SK-N-SH (cell line): ENCODE results near the gene F7. TPM values are rescaled to one million over a fixed set of nuclear protein-coding genes. Genes with fewer than 3 reads are reported as not detected.

ENCODE experiments used
- CTCF ChIA-PET: fragments of 300-600, 350-600 bp; formaldehyde crosslinking; extraction: SDS; loops from one replicate; lab custom pipeline; 2021; lab: Yijun Ruan, JAX
- POLR2A ChIA-PET: fragments of 350-600 bp; sonication (Branson Sonifier 250); formaldehyde crosslinking; extraction: SDS; loops from one replicate; lab custom pipeline; 2020; ENCODE audit warnings: antibody characterized with exemption, inconsistent platforms; lab: Yijun Ruan, JAX
- DNase-seq: peaks from one replicate; pipeline ENCODE4 v3.0.0; 2012
- H2AFZ ChIP-seq: fragments of 200-600 bp; sonication (generic); 2 replicates; pipeline ENCODE4 v1.8.1; 2016; ENCODE audit warnings: antibody characterized with exemption, mild to moderate bottlenecking, low read depth
- H3F3A ChIP-seq: fragments of 200-600 bp; sonication (generic); replicated peaks from 2 replicates; pipeline ENCODE3; 2016; ENCODE audit warnings: antibody characterized with exemption, mild to moderate bottlenecking; ENCODE audit not compliant: insufficient read depth
- H3K27ac ChIP-seq, 2 experiments: fragments of 200-500 bp in 1 of 2; fragments of 200-600 bp in 1 of 2; sonication (Bioruptor generic) in 1 of 2; sonication (generic), shearing (Covaris generic) in 1 of 2; 2 replicates each; pipeline versions ENCODE4 v1.5.1 to v1.6.1; 2014 to 2016; ENCODE audit warnings: low read depth in 2 of 2, inconsistent platforms in 1 of 2, low read length in 1 of 2, mild to moderate bottlenecking in 1 of 2, mixed read lengths in 1 of 2
- H3K27me3 ChIP-seq: fragments of 200-600 bp; sonication (generic), shearing (Covaris generic); 2 replicates; pipeline ENCODE4 v1.6.1; 2016; ENCODE audit warnings: mixed run types; ENCODE audit not compliant: insufficient read depth
- H3K36me3 ChIP-seq, 2 experiments: fragments of 200-500 bp in 1 of 2; fragments of 200-600 bp in 1 of 2; sonication (Bioruptor generic) in 1 of 2; sonication (generic) in 1 of 2; replicated peaks in 1 of 2; 2 replicates each; pipeline versions ENCODE3 to v1.5.1; 2014 to 2016; ENCODE audit warnings: low read length in 1 of 2, mild to moderate bottlenecking in 1 of 2; ENCODE audit not compliant: insufficient read depth in 2 of 2, control insufficient read depth in 1 of 2
- H3K4me1 ChIP-seq, 2 experiments: fragments of 200-500 bp in 1 of 2; fragments of 200-600 bp in 1 of 2; sonication (Bioruptor generic) in 1 of 2; sonication (generic), shearing (Covaris generic) in 1 of 2; 2 replicates each; pipeline versions ENCODE4 v1.5.1 to v1.6.1; 2014 to 2016; ENCODE audit warnings: low read depth in 1 of 2, low read length in 1 of 2, mixed run types in 1 of 2; ENCODE audit not compliant: insufficient read depth in 2 of 2, control insufficient read depth in 1 of 2
- H3K4me2 ChIP-seq: fragments of 200-600 bp; sonication (generic), shearing (Covaris generic); 2 replicates; pipeline ENCODE4 v1.6.1; 2017; ENCODE audit warnings: mixed run types
- H3K4me3 ChIP-seq, 2 experiments: fragments of 200-500 bp in 1 of 2; fragments of 200-600 bp in 1 of 2; sonication (Bioruptor generic) in 1 of 2; sonication (generic), shearing (Covaris generic) in 1 of 2; 2 replicates each; pipeline versions ENCODE4 v1.5.1 to v1.8.1; 2014 to 2016; ENCODE audit warnings: low read depth in 2 of 2, inconsistent platforms in 1 of 2, low read length in 1 of 2, mild to moderate bottlenecking in 1 of 2, mixed read lengths in 1 of 2, moderate library complexity in 1 of 2
- H3K79me2 ChIP-seq: fragments of 200-600 bp; sonication (generic); 2 replicates; pipeline ENCODE4 v1.8.1; 2017; ENCODE audit warnings: mild to moderate bottlenecking; ENCODE audit not compliant: insufficient read depth
- H3K9ac ChIP-seq: fragments of 200-600 bp; sonication (generic); 2 replicates; pipeline ENCODE4 v1.6.1; 2017; ENCODE audit warnings: mixed run types
- H3K9me2 ChIP-seq: fragments of 200-600 bp; sonication (generic); 2 replicates; pipeline ENCODE4 v1.6.1; 2017; ENCODE audit warnings: mixed run types
- H3K9me3 ChIP-seq: fragments of 200-600 bp; sonication (generic); 2 replicates; pipeline ENCODE4 v1.6.1; 2017; ENCODE audit warnings: mixed run types, mild to moderate bottlenecking, moderate library complexity
- H4K20me1 ChIP-seq: fragments of 200-600 bp; sonication (generic); 2 replicates; pipeline ENCODE4 v1.6.1; 2017; ENCODE audit warnings: mild to moderate bottlenecking, mixed run types; ENCODE audit not compliant: insufficient read depth
- CHD2 ChIP-seq: fragments of 150-350 bp; IDR thresholded peaks from 2 replicates; pipeline ENCODE4 v1.6.1; 2018; ENCODE audit warnings: low read length; ENCODE audit not compliant: partially characterized antibody
- EP300 ChIP-seq, 2 experiments: IDR thresholded peaks; 2 replicates each; pipeline versions ENCODE4 v1.4.0 to v1.6.1; 2012; ENCODE audit warnings: borderline replicate concordance in 1 of 2, low read depth in 1 of 2, low read length in 1 of 2
- FOXM1 ChIP-seq: IDR thresholded peaks from 2 replicates; pipeline ENCODE4 v1.4.0; 2012; ENCODE audit warnings: low read depth, mild to moderate bottlenecking
- GABPA ChIP-seq: IDR thresholded peaks from 2 replicates; pipeline ENCODE4 v1.4.0; 2012; ENCODE audit warnings: low read depth, mild to moderate bottlenecking
- MAX ChIP-seq: IDR thresholded peaks from 2 replicates; pipeline ENCODE4 v1.4.0; 2012; ENCODE audit warnings: low read depth
- NFIC ChIP-seq: IDR thresholded peaks from 2 replicates; pipeline ENCODE4 v1.4.0; 2012; ENCODE audit warnings: borderline replicate concordance
- NRF1 ChIP-seq: IDR thresholded peaks from 2 replicates; pipeline ENCODE4 v1.6.1; 2012; ENCODE audit warnings: low read depth, mild to moderate bottlenecking, low read length
- PBX3 ChIP-seq: IDR thresholded peaks from 2 replicates; pipeline ENCODE4; 2012
- POLR2AphosphoS5 ChIP-seq: IDR thresholded peaks from 2 replicates; pipeline ENCODE4 v1.6.1; 2012; ENCODE audit warnings: low read depth, low read length
- RAD21 ChIP-seq: IDR thresholded peaks from 2 replicates; pipeline ENCODE4 v1.6.1; 2012; ENCODE audit warnings: mild to moderate bottlenecking, low read length
- RCOR1 ChIP-seq: fragments of 150-350 bp; IDR thresholded peaks from 2 replicates; pipeline ENCODE4 v1.6.1; 2017; ENCODE audit warnings: antibody characterized with exemption, low read length
- USF1 ChIP-seq: IDR thresholded peaks from 2 replicates; pipeline ENCODE4 v1.4.0; 2012; ENCODE audit warnings: low read depth, borderline replicate concordance
- USF2 ChIP-seq: fragments of 150-350 bp; IDR thresholded peaks from 2 replicates; pipeline ENCODE4 v1.6.1; 2017; ENCODE audit warnings: antibody characterized with exemption, low read length, low read depth, borderline replicate concordance
- YY1 ChIP-seq: IDR thresholded peaks from 2 replicates; pipeline ENCODE4 v1.4.0; 2012; ENCODE audit warnings: low read depth, mild to moderate bottlenecking
- ZBTB33 ChIP-seq: IDR thresholded peaks from 2 replicates; pipeline ENCODE4 v1.4.0; 2012; ENCODE audit warnings: low read depth, borderline replicate concordance
- WGBS: methylation state at CpG from one replicate; pipeline ENCODE4 v1.1.6; 2017; ENCODE audit warnings: low lambda C conversion rate; 5-methylcytosine and 5-hydroxymethylcytosine counted together
- polyA plus RNA-seq, 3 experiments: library from polyadenylated mRNA; depleted of rRNA; stranded (reverse); fragments of >200 nt; gene quantifications; 2 replicates each; pipeline ENCODE4 v1.2.3, GENCODE V29; 2012

The F7 gene
- polyA plus RNA-seq, 1 of the 3 experiments (the other 2 are of a cell fraction): not detected

GRCh38 chr13:113069861-113070805 lies 35.5 kb upstream of the F7 start (continued):
- TF ChIP-seq USF1: no peak

GRCh38 chr13:113070855-113071254 lies 34.7 kb upstream of the F7 start:
- no peaks in the 10 kb centered on the region for H3F3A ChIP-seq
- H3K36me3 ChIP-seq: no peaks in the 10 kb centered on the region
- CTCF ChIA-PET: interaction anchor here (0.6 kb wide), 1 partner anchor 52 kb away, joined by 3 read pairs; the partner anchor contains the start of gene F10
- no peaks in the 10 kb centered on the region for H3K9me3 ChIP-seq
- no peak overlapping the region for H3K4me3 ChIP-seq
- no peaks in the 10 kb centered on the region for H3K79me2 ChIP-seq
- no peaks in the 10 kb centered on the region for H3K27me3 ChIP-seq
- H2AFZ ChIP-seq: no peak overlapping the region
- no peak overlapping the region for H3K27ac ChIP-seq
- TF ChIP-seq ZBTB33 (no peak), RAD21 (no peak), EP300 (IDR thresholded peaks at IDR 0.05; ENCODE audit: borderline replicate concordance in 1 of 2, low read depth in 1 of 2, low read length in 1 of 2) (no peak), USF2 (no peak), RCOR1 (no peak), FOXM1 (no peak), MAX (no peak), NFIC (no peak), CHD2 (no peak), POLR2AphosphoS5 (no peak), NRF1 (no peak), YY1 (no peak), PBX3 (no peak), GABPA (no peak)
- TF ChIP-seq, all 33 proteins: peak for 0
- POLR2A ChIA-PET: no interaction called here
- WGBS: 64% methylated on average over 8 of the region's 8 CpGs
- Histone ChIP-seq H3K4me1 (no peaks in the 10 kb centered on the region), H4K20me1 (no peaks in the 10 kb centered on the region), H3K4me2 (no peak overlapping the region), H3K9me2 (no peaks in the 10 kb centered on the region), H3K9ac (no peak overlapping the region)
- no peak for DNase-seq
